Natural killer cell (primary cell): ENCODE data around the gene PEX14. TPM values are rescaled to one million over a fixed set of nuclear protein-coding genes. Genes with fewer than 3 reads are reported as not detected.

Experiments
- ATAC-seq, 3 donors: fragments of 150-1000 bp in 2 of 3; fragments of 200-7000 bp in 1 of 3; cut with Tn5 transposase; 1 replicate in 1 of 3; 2 replicates in 2 of 3; pipeline ENCODE4 v1.10.0; 2021; ENCODE audit warnings: mild to moderate bottlenecking in 2 of 3, moderate library complexity in 2 of 3
- DNase-seq, 2 donors: peaks; one replicate each; pipeline versions ENCODE4 v3.0.0 to v3.0.0-alpha.2; 2013 to 2021; ENCODE audit warnings: mixed read lengths in 1 of 2
- H3K27ac ChIP-seq: one replicate; pipeline ENCODE4 v1.5.1; 2013; ENCODE audit warnings: mild to moderate bottlenecking, low read length
- H3K27me3 ChIP-seq: one replicate; pipeline ENCODE4 v1.6.1; 2013; ENCODE audit warnings: low read length; ENCODE audit not compliant: control insufficient read depth, insufficient read depth
- H3K36me3 ChIP-seq: one replicate; pipeline ENCODE4 v1.6.1; 2013; ENCODE audit warnings: low read length; ENCODE audit not compliant: control insufficient read depth, insufficient read depth
- H3K4me1 ChIP-seq: one replicate; pipeline ENCODE4 v1.6.1; 2013; ENCODE audit warnings: low read length; ENCODE audit not compliant: control insufficient read depth, insufficient read depth
- H3K4me3 ChIP-seq: one replicate; pipeline ENCODE4 v1.5.1; 2013; ENCODE audit warnings: low read length
- H3K9me3 ChIP-seq: one replicate; pipeline ENCODE4 v1.6.1; 2013; ENCODE audit warnings: low read length; ENCODE audit not compliant: control insufficient read depth, insufficient read depth
- H3K27ac Mint-ChIP-seq, 2 donors: one replicate each; pipeline ENCODE4 v1.8.0; 2022; ENCODE audit warnings: mild to moderate bottlenecking in 2 of 2, mixed read lengths in 2 of 2, moderate library complexity in 1 of 2
- H3K27me3 Mint-ChIP-seq, 2 donors: one replicate each; pipeline ENCODE4 v1.8.0; 2022; ENCODE audit warnings: low read depth in 2 of 2, mixed read lengths in 2 of 2
- H3K36me3 Mint-ChIP-seq: one replicate; pipeline ENCODE4 v1.8.0; 2022; ENCODE audit warnings: mixed read lengths
- H3K4me1 Mint-ChIP-seq, 2 donors: one replicate each; pipeline ENCODE4 v1.8.0; 2022; ENCODE audit warnings: mixed read lengths in 2 of 2
- H3K4me3 Mint-ChIP-seq: one replicate; pipeline ENCODE4 v1.8.0; 2022; ENCODE audit warnings: mild to moderate bottlenecking, moderate library complexity, mixed read lengths
- H3K9me3 Mint-ChIP-seq, 2 donors: one replicate each; pipeline ENCODE4 v1.8.0; 2022; ENCODE audit warnings: mixed read lengths in 2 of 2
- CTCF ChIP-seq: fragments of 200-600 bp; IDR thresholded peaks from one replicate; pipeline ENCODE4 v1.8.0; 2022; ENCODE audit warnings: antibody characterized with exemption
- WGBS: methylation state at CpG from one replicate; pipeline ENCODE4 v1.1.7; 2013; ENCODE audit warnings: missing lambda C conversion rate; ENCODE audit not compliant: insufficient coverage; 5-methylcytosine and 5-hydroxymethylcytosine counted together
- intact Hi-C: fragments of 100-400 bp; cut with micrococcal nuclease; formaldehyde crosslinking; loops from one replicate; pipeline ENCODE4 v1.14.2; 2022
- total RNA-seq, 4 donors: library from RNA; stranded (reverse); fragments of 120-200 nt in 1 of 4; gene quantifications; one replicate each; pipeline versions ENCODE4 v1.2.3 to v1.2.4, GENCODE V29; 2013 to 2022

Gene PEX14
- total RNA-seq, 3 donors from 2014 or later (not counting 1 experiment from before 2014, with no cell fraction given) = 21.4 to 27.3 (median 24.1) TPM

- H3K36me3 Mint-ChIP-seq = no peaks in the 10 kb centered on the region
- 96% methylated on average over 3 of the region's 4 CpGs for WGBS
Measured at GRCh38 chr1:10539411-10540043, 64.8 kb downstream of the PEX14 start.

GRCh38 chr1:10540277-10541005, 65.7 kb downstream of the PEX14 start:
- intact Hi-C loops = no loop called here
- Histone ChIP-seq H3K9me3 (no peaks in the 10 kb centered on the region), H3K27me3 (no peaks in the 10 kb centered on the region), H3K4me3 (no peak overlapping the region), H3K36me3 (peaks cover 21% of the 10 kb centered on the region), H3K4me1 (no peaks in the 10 kb centered on the region), H3K27ac (no peak overlapping the region)
- no peak for TF ChIP-seq CTCF
- Mint-ChIP-seq H3K27ac (peak overlapping the region in 1 of 2 donors; percentile 48), H3K36me3 (no peaks in the 10 kb centered on the region), H3K4me1 (peaks cover 24 to 28% of the 10 kb centered on the region in 2 donors), H3K9me3 (no peaks in the 10 kb centered on the region), H3K4me3 (no peak overlapping the region), H3K27me3 (no peaks in the 10 kb centered on the region)
- DNase-seq (no peak), ATAC-seq (no peak)
- 94% methylated on average over 9 of the region's 9 CpGs for WGBS

More at GRCh38 chr1:10539411-10540043, 64.8 kb downstream of the PEX14 start:
- intact Hi-C loops = no loop called here
- Histone ChIP-seq H3K4me3 (no peak overlapping the region), H3K27ac (no peak overlapping the region), H3K36me3 (peaks cover 21% of the 10 kb centered on the region), H3K9me3 (no peaks in the 10 kb centered on the region), H3K4me1 (no peaks in the 10 kb centered on the region), H3K27me3 (no peaks in the 10 kb centered on the region)
- no peaks in the 10 kb centered on the region for H3K27me3 Mint-ChIP-seq
- H3K4me3 Mint-ChIP-seq = no peak overlapping the region
- no peaks in the 10 kb centered on the region for H3K9me3 Mint-ChIP-seq
- H3K4me1 Mint-ChIP-seq = peaks cover 23 to 26% of the 10 kb centered on the region in 2 donors
- DNase-seq = no peak
- no peak for TF ChIP-seq CTCF
- peak in 1 of 3 donors; percentile 65 for ATAC-seq
- H3K27ac Mint-ChIP-seq = peak overlapping the region; percentile 8 to 52

GRCh38 chr1:10541286-10541685, 66.5 kb downstream of the PEX14 start:
- H3K27ac Mint-ChIP-seq = peak overlapping the region in 1 of 2 donors; percentile 48
- no peak overlapping the region for H3K4me3 ChIP-seq
- no peak for TF ChIP-seq CTCF
- 91% methylated on average over 17 of the region's 17 CpGs for WGBS
- H3K36me3 Mint-ChIP-seq = no peaks in the 10 kb centered on the region
- no peaks in the 10 kb centered on the region for H3K9me3 ChIP-seq
- no peaks in the 10 kb centered on the region for H3K27me3 ChIP-seq
- ATAC-seq = no peak
- no peaks in the 10 kb centered on the region for H3K27me3 Mint-ChIP-seq
- no peak overlapping the region for H3K4me3 Mint-ChIP-seq
- peaks cover 24 to 28% of the 10 kb centered on the region in 2 donors for H3K4me1 Mint-ChIP-seq
- no peak overlapping the region for H3K27ac ChIP-seq
- H3K9me3 Mint-ChIP-seq = no peaks in the 10 kb centered on the region
- peaks cover 20% of the 10 kb centered on the region for H3K36me3 ChIP-seq
- H3K4me1 ChIP-seq = no peaks in the 10 kb centered on the region
- intact Hi-C loops = no loop called here
- no peak for DNase-seq
